ENCODE data around the gene ZNF780A. TPM values are rescaled to one million over a fixed set of nuclear protein-coding genes. Genes with fewer than 3 reads are reported as not detected.
"Not testable (repeated sequence)": the region's sequence is repeated elsewhere in the genome, so short reads cannot be mapped to it uniquely, and the experiment has no call there.

ZNF780A gene
- total RNA-seq, 1 donor from 2014 or later, result 23.8 TPM

GRCh38 chr19:40116075-40116474 lies 25.3 kb upstream of the ZNF780A start:
- ATAC-seq (ENCODE audit: low read depth), result no peak
- CTCF ChIA-PET, result no interaction called here
- H3K4me3 Mint-ChIP-seq, result no peak overlapping the region
- no peak for TF ChIP-seq CTCF (IDR thresholded peaks at IDR 0.05)
- POLR2A ChIA-PET, result no interaction called here
- DNase-seq, result no peak
- H3K27ac Mint-ChIP-seq, result no peak overlapping the region
- intact Hi-C loops (cut with micrococcal nuclease), result no loop called here
- no peaks in the 10 kb centered on the region for H3K4me1 Mint-ChIP-seq
- peaks cover 4% of the 10 kb centered on the region for H3K9me3 Mint-ChIP-seq
- peaks cover 1% of the 10 kb centered on the region for H3K36me3 Mint-ChIP-seq (ENCODE audit: low read depth)
- H3K27me3 Mint-ChIP-seq, result peaks cover 4% of the 10 kb centered on the region

- DNase-seq; H3K4me1 Mint-ChIP-seq; H3K4me3 Mint-ChIP-seq; ATAC-seq (ENCODE audit: low read depth); H3K9me3 Mint-ChIP-seq; CTCF ChIA-PET; H3K27ac Mint-ChIP-seq; H3K36me3 Mint-ChIP-seq (ENCODE audit: low read depth); POLR2A ChIA-PET; intact Hi-C loops (cut with micrococcal nuclease); H3K27me3 Mint-ChIP-seq: not testable (repeated sequence)
These were observed 23.4 kb upstream of the ZNF780A start for GRCh38 chr19:40114119-40114518.

- ATAC-seq (ENCODE audit: low read depth); H3K36me3 Mint-ChIP-seq (ENCODE audit: low read depth); H3K27ac Mint-ChIP-seq; H3K27me3 Mint-ChIP-seq; CTCF ChIA-PET; H3K4me3 Mint-ChIP-seq; POLR2A ChIA-PET; H3K4me1 Mint-ChIP-seq; intact Hi-C loops (cut with micrococcal nuclease); H3K9me3 Mint-ChIP-seq; DNase-seq: not testable (repeated sequence)
These were observed 21.5 kb upstream of the ZNF780A start for GRCh38 chr19:40112271-40112670.

DNA sequence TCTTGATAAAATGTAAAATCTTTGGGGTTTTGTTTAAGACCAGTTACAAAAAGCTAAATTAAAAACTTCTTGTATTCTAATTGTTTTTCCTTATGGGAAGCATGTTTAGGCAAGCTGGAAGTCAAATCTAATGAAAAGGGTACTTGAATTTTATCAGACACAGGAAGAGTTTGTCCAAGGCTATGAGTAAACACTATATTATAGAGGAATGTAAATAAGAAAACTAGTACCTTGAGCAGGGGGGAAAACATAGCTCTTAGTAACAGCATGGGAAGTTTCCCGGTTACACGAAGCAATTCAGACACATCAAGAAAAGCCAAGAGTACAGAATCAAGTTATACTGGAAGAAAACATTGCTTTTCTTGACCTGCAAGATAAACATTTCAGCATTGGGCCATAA lies 19.8 kb upstream of the ZNF780A start:
- no peak for ATAC-seq (ENCODE audit: low read depth)
- no peak for DNase-seq
- Mint-ChIP-seq H3K9me3 (peaks cover 4% of the 10 kb centered on the region), H3K4me3 (no peak overlapping the region), H3K36me3 (ENCODE audit: low read depth) (peaks cover 1% of the 10 kb centered on the region), H3K27me3 (no peaks in the 10 kb centered on the region), H3K4me1 (no peaks in the 10 kb centered on the region), H3K27ac (no peak overlapping the region)
- CTCF ChIA-PET, result no interaction called here
- intact Hi-C loops (cut with micrococcal nuclease), result no loop called here
- POLR2A ChIA-PET, result no interaction called here
- TF ChIP-seq CTCF (IDR thresholded peaks at IDR 0.05), result no peak

GRCh38 chr19:40104754-40105153 lies 14.0 kb upstream of the ZNF780A start:
- ATAC-seq (ENCODE audit: low read depth), result no peak
- Mint-ChIP-seq H3K4me1 (no peaks in the 10 kb centered on the region), H3K27me3 (no peaks in the 10 kb centered on the region), H3K9me3 (no peaks in the 10 kb centered on the region), H3K27ac (no peak overlapping the region), H3K36me3 (ENCODE audit: low read depth) (no peaks in the 10 kb centered on the region), H3K4me3 (no peak overlapping the region)
- no peak for DNase-seq
- intact Hi-C loops (cut with micrococcal nuclease), result no loop called here
- ChIA-PET CTCF (no interaction called here), POLR2A (no interaction called here)
- no peak for TF ChIP-seq CTCF (IDR thresholded peaks at IDR 0.05)

- CTCF ChIA-PET, result no interaction called here
- Mint-ChIP-seq H3K4me1 (no peaks in the 10 kb centered on the region), H3K4me3 (no peak overlapping the region), H3K27ac (no peak overlapping the region), H3K9me3 (no peaks in the 10 kb centered on the region), H3K36me3 (ENCODE audit: low read depth) (no peaks in the 10 kb centered on the region), H3K27me3 (no peaks in the 10 kb centered on the region)
- no peak for TF ChIP-seq CTCF (IDR thresholded peaks at IDR 0.05)
- POLR2A ChIA-PET, result no interaction called here
- intact Hi-C loops (cut with micrococcal nuclease), result no loop called here
- DNase-seq (no peak), ATAC-seq (ENCODE audit: low read depth) (no peak)
These were observed 12.9 kb upstream of the ZNF780A start for GRCh38 chr19:40103600-40103999.
